ENCODE results near the gene AQP7.

- TF ChIP-seq CTCF (IDR thresholded peaks at IDR 0.05) (no peak), POLR2AphosphoS5 (IDR thresholded peaks at IDR 0.05) (no peak)
Observed at GRCh38 chr9:33438926-33439680, 36.7 kb upstream of the AQP7 start.
